ENCODE results near the gene CMTM6.

Gene CMTM6

DNA sequence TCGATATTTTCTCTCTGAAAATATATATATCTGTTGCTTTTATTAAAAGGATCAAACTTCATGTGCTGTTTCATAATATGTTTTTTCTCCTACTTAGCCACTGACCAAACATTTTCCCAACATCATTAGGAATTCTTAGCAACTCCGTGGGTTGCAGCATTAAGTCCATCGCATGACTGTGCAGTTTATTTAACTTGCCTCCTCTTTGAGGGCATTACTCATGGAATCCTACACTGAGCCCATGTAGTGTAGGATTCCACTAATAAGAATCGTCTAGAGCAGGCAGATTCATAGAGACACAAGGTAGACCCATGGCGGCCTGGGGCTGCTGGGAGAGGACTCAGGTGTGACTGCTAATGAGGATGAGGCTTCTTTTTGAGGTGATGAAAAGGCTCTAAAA is 49.3 kb downstream of the CMTM6 start:
- DNase-seq (no peak), ATAC-seq (ENCODE audit: insufficient read depth, low read depth) (no peak)
- no peak overlapping the region for H3K4me2 ChIP-seq (ENCODE audit: insufficient read depth, low read length)
- peaks cover 5% of the 10 kb centered on the region; the same call in 1 of the 2 replicates for H3K79me2 ChIP-seq (ENCODE audit: insufficient read depth, low read length)
- TF ChIP-seq, protein P1, sequence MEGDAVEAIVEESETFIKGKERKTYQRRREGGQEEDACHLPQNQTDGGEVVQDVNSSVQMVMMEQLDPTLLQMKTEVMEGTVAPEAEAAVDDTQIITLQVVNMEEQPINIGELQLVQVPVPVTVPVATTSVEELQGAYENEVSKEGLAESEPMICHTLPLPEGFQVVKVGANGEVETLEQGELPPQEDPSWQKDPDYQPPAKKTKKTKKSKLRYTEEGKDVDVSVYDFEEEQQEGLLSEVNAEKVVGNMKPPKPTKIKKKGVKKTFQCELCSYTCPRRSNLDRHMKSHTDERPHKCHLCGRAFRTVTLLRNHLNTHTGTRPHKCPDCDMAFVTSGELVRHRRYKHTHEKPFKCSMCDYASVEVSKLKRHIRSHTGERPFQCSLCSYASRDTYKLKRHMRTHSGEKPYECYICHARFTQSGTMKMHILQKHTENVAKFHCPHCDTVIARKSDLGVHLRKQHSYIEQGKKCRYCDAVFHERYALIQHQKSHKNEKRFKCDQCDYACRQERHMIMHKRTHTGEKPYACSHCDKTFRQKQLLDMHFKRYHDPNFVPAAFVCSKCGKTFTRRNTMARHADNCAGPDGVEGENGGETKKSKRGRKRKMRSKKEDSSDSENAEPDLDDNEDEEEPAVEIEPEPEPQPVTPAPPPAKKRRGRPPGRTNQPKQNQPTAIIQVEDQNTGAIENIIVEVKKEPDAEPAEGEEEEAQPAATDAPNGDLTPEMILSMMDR (IDR thresholded peaks at IDR 0.05; ENCODE audit: borderline replicate concordance, extremely low read depth, low read length, poor library complexity, severe bottlenecking) = no peak
- no peak for TF ChIP-seq EZH2 (IDR thresholded peaks at IDR 0.05; ENCODE audit: borderline replicate concordance, low read depth, low read length, severe bottlenecking)
- H4K20me1 ChIP-seq (ENCODE audit: insufficient read depth, low read length) = no peaks in the 10 kb centered on the region
- no peaks in the 10 kb centered on the region for H3K9me3 ChIP-seq (ENCODE audit: insufficient read depth, low read length, severe bottlenecking)
- no peak overlapping the region for H3K27ac ChIP-seq (ENCODE audit: low read length)
- H3K9ac ChIP-seq (ENCODE audit: low read depth, low read length) = no peak overlapping the region
- H3K4me3 ChIP-seq (ENCODE audit: low read depth in 1 of 2, low read length in 2 of 2) = no peak overlapping the region
- H3K27me3 ChIP-seq (ENCODE audit: insufficient read depth, low read length, poor library complexity) = no peaks in the 10 kb centered on the region
- H3K4me1 ChIP-seq (ENCODE audit: insufficient read depth, low read length) = peaks cover 21% of the 10 kb centered on the region
- H3K36me3 ChIP-seq (ENCODE audit: insufficient read depth, low read length) = peaks cover 48% of the 10 kb centered on the region
- no peak overlapping the region for H2AFZ ChIP-seq (ENCODE audit: low read depth, low read length)

DNA sequence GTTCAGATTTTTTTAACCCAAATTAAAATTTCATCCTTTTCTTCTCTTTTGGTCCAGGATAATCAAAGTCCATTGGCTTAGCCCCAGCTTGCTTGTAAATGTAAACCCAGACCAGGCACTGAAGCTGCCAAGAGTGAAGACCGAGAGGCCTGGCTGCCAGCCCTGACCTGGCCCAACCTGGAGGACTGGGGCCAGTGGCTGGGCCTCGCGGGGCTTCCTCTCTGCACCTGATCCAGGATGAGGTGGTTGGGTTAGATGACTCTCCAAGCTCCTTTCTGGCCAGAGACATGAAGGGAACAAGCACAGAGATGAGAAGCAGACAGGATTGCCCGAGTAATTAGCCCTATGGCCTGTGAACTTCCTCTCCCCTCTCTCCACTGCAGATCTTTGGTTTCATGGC is 50.6 kb downstream of the CMTM6 start:
- no peak for DNase-seq
- no peak overlapping the region for H3K4me3 ChIP-seq (ENCODE audit: low read depth in 1 of 2, low read length in 2 of 2)
- no peak overlapping the region for H3K27ac ChIP-seq (ENCODE audit: low read length)
- H4K20me1 ChIP-seq (ENCODE audit: insufficient read depth, low read length) = no peaks in the 10 kb centered on the region
- ATAC-seq (ENCODE audit: insufficient read depth, low read depth) = no peak
- H3K9me3 ChIP-seq (ENCODE audit: insufficient read depth, low read length, severe bottlenecking) = no peaks in the 10 kb centered on the region
- peaks cover 51% of the 10 kb centered on the region for H3K36me3 ChIP-seq (ENCODE audit: insufficient read depth, low read length)
- H3K27me3 ChIP-seq (ENCODE audit: insufficient read depth, low read length, poor library complexity) = no peaks in the 10 kb centered on the region
- no peak overlapping the region for H3K9ac ChIP-seq (ENCODE audit: low read depth, low read length)
- no peak overlapping the region for H3K4me2 ChIP-seq (ENCODE audit: insufficient read depth, low read length)
- peaks cover 23% of the 10 kb centered on the region for H3K4me1 ChIP-seq (ENCODE audit: insufficient read depth, low read length)
- TF ChIP-seq, protein P1 (IDR thresholded peaks at IDR 0.05; ENCODE audit: borderline replicate concordance, extremely low read depth, low read length, poor library complexity, severe bottlenecking) = no peak
- no peak for TF ChIP-seq EZH2 (IDR thresholded peaks at IDR 0.05; ENCODE audit: borderline replicate concordance, low read depth, low read length, severe bottlenecking)
- peaks cover 5% of the 10 kb centered on the region; the same call in 1 of the 2 replicates for H3K79me2 ChIP-seq (ENCODE audit: insufficient read depth, low read length)
- no peak overlapping the region for H2AFZ ChIP-seq (ENCODE audit: low read depth, low read length)

DNA sequence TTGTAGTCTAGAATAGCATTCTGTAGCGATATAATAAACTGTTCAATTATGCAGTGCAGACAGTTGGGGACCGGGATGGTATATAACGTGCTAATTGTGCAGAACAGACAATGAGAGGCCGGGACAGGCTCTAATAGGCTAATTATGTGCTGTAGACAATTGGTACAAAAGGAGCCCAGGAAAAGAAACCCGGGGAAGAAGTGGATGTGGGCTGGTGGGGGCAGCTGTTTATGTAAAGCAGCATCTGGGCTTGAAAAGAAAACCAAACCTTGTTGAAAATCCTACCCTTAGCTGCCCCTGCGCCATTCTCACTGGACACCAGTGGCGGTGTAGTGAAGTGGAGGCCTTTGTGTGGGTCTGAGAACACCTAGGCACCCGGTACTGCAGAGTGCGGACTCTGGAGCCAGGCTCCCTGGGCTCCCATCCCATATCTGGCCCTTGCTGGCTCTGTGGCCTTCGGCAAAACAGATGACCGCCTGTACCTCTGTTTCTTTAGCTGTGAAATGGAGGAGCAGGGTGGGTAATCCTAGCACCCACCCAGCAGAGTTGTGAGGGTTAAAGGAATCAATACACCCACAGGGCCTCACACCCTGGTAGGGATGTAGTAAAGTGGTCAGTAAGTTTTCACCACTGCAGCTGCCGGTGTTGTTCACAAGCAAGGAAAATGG is 51.5 kb downstream of the CMTM6 start:
- peaks cover 46% of the 10 kb centered on the region for H3K36me3 ChIP-seq (ENCODE audit: insufficient read depth, low read length)
- H3K9ac ChIP-seq (ENCODE audit: low read depth, low read length) = no peak overlapping the region
- no peak for ATAC-seq (ENCODE audit: insufficient read depth, low read depth)
- DNase-seq = no peak
- H3K79me2 ChIP-seq (ENCODE audit: insufficient read depth, low read length) = peaks cover 11% of the 10 kb centered on the region
- no peak overlapping the region for H3K4me3 ChIP-seq (ENCODE audit: low read depth in 1 of 2, low read length in 2 of 2)
- H3K9me3 ChIP-seq (ENCODE audit: insufficient read depth, low read length, severe bottlenecking) = no peaks in the 10 kb centered on the region
- H2AFZ ChIP-seq (ENCODE audit: low read depth, low read length) = no peak overlapping the region
- no peak for TF ChIP-seq EZH2 (IDR thresholded peaks at IDR 0.05; ENCODE audit: borderline replicate concordance, low read depth, low read length, severe bottlenecking)
- TF ChIP-seq, protein P1 (IDR thresholded peaks at IDR 0.05; ENCODE audit: borderline replicate concordance, extremely low read depth, low read length, poor library complexity, severe bottlenecking) = no peak
- no peaks in the 10 kb centered on the region for H4K20me1 ChIP-seq (ENCODE audit: insufficient read depth, low read length)
- H3K4me1 ChIP-seq (ENCODE audit: insufficient read depth, low read length) = peaks cover 22% of the 10 kb centered on the region
- no peak overlapping the region for H3K27ac ChIP-seq (ENCODE audit: low read length)
- no peak overlapping the region for H3K4me2 ChIP-seq (ENCODE audit: insufficient read depth, low read length)
- H3K27me3 ChIP-seq (ENCODE audit: insufficient read depth, low read length, poor library complexity) = no peaks in the 10 kb centered on the region
